ENCODE data around the gene BUD13. TPM values are rescaled to one million over a fixed set of nuclear protein-coding genes. Genes with fewer than 3 reads are reported as not detected.

BUD13 gene
- total RNA-seq, 1 donor from 2014 or later = 12.1 TPM

DNA sequence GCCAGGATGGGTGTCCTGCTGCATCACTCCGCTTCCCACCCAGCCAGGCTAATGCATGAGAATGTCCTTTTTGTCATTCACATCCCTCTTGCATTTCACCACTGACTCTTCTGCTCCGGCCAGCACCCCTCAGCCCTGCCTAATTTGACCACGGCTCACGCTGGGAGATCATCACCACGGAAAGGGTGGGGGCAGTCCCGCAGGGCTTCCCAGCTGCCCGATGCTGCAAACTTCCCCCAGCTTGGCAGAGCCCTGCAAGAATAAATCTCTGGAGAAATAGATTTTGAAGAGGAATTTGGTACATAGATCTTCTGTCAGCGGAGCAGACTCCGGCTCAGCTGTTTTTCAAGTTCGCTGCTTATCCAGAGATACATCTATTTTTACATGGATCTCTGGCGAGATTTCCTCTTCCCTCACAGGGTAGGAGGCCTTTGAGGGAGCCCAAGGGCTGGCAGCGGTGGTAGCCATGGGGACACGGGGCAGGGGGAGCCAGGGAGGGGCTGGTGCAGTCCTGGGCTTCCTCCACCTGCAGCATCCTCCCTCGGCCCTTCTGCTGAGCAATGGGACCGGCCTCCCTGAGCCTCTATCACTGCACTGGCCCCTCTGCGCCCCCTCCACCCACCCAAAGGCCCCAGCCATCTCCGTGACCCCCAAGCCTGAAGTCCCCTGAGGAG is 62.6 kb downstream of the BUD13 start:
- H3K27me3 ChIP-seq (ENCODE audit: control insufficient read depth, insufficient read depth, low read length) = peaks cover 32% of the 10 kb centered on the region
- TF ChIP-seq, protein P1, sequence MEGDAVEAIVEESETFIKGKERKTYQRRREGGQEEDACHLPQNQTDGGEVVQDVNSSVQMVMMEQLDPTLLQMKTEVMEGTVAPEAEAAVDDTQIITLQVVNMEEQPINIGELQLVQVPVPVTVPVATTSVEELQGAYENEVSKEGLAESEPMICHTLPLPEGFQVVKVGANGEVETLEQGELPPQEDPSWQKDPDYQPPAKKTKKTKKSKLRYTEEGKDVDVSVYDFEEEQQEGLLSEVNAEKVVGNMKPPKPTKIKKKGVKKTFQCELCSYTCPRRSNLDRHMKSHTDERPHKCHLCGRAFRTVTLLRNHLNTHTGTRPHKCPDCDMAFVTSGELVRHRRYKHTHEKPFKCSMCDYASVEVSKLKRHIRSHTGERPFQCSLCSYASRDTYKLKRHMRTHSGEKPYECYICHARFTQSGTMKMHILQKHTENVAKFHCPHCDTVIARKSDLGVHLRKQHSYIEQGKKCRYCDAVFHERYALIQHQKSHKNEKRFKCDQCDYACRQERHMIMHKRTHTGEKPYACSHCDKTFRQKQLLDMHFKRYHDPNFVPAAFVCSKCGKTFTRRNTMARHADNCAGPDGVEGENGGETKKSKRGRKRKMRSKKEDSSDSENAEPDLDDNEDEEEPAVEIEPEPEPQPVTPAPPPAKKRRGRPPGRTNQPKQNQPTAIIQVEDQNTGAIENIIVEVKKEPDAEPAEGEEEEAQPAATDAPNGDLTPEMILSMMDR (IDR thresholded peaks at IDR 0.05; ENCODE audit: insufficient read depth, low read length, poor library complexity, severe bottlenecking) = no peak
- DNase-seq (ENCODE audit: low read depth) = no peak
- H3K4me3 ChIP-seq (ENCODE audit: low read depth, low read length) = no peak overlapping the region
- no peaks in the 10 kb centered on the region for H3K36me3 ChIP-seq (ENCODE audit: control insufficient read depth, insufficient read depth, low read length)

DNA sequence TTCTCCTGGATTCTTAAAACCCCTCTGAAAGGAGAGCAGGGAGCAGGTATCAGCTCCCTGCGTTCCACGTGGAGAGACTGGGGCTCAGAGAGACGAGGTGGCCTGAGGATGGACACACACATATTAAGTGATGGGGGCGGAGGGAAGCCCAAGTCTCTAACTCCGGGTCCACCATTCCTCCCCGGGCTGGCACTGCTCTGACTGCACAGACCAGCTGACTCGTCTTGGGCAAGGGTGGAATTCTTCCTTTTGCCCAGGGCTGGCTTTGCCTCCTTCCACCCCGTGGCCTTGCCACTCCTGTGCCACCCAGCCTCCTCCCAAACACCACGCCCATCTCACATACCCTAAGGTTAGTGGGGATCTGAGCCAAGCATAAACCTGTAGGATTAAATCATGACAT is 65.0 kb downstream of the BUD13 start:
- DNase-seq (ENCODE audit: low read depth) = no peak
- H3K4me3 ChIP-seq (ENCODE audit: low read depth, low read length) = no peak overlapping the region
- no peaks in the 10 kb centered on the region for H3K36me3 ChIP-seq (ENCODE audit: control insufficient read depth, insufficient read depth, low read length)
- TF ChIP-seq, protein P1 (IDR thresholded peaks at IDR 0.05; ENCODE audit: insufficient read depth, low read length, poor library complexity, severe bottlenecking) = no peak
- peaks cover 32% of the 10 kb centered on the region for H3K27me3 ChIP-seq (ENCODE audit: control insufficient read depth, insufficient read depth, low read length)

DNA sequence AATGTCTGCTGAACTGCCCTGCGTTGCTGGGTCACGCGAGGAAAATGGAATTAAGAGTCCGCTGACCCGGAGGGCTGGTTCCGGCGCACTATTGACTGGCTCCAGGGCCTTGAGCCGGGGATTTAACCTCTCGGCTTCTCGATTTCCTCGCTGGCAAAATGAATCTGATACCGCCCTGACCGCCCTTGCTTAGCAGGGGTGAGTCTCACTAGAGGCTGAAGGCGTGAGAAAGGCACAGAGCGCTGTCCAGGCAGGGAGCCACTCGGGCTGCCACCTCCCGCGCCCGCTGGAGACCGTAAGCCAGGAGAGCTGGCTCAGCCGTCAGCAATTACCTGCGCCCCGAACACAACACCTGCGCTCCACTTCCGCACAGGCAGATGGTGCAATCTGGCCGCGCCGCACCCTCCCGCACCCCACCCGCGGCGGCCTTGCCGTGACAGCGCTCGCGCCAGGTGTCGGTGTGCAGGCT is 65.6 kb downstream of the BUD13 start:
- Histone ChIP-seq H3K4me3 (ENCODE audit: low read depth, low read length) (peak overlapping the region; percentile 1), H3K27me3 (ENCODE audit: control insufficient read depth, insufficient read depth, low read length) (peaks cover 32% of the 10 kb centered on the region)
- no peak for DNase-seq (ENCODE audit: low read depth)

DNA sequence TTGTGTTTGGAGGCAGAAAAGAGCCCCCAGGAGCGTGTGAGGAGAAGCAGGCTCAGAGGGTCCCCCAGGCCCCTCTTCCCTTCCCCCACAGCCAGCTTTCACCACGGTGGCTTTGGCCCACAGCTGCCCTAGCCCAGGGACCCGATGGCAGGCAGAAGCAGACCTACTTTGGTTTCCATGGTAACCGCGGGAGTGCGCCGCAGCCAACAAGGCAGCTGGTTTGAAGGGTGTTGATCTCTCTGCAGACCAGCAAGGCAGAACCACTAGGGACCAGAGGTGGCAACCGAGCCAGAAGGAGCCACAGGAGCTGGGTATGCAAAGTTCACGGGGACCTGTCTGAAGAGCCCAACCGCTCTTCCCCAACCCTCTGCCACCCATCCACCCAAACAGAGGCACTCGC is 69.4 kb downstream of the BUD13 start:
- no peak for DNase-seq (ENCODE audit: low read depth)
- Histone ChIP-seq H3K4me3 (ENCODE audit: low read depth, low read length) (no peak overlapping the region), H3K36me3 (ENCODE audit: control insufficient read depth, insufficient read depth, low read length) (no peaks in the 10 kb centered on the region), H3K27me3 (ENCODE audit: control insufficient read depth, insufficient read depth, low read length) (peaks cover 13% of the 10 kb centered on the region)
- TF ChIP-seq, protein P1 (IDR thresholded peaks at IDR 0.05; ENCODE audit: insufficient read depth, low read length, poor library complexity, severe bottlenecking) = no peak

More for the DNA sequence above, 65.6 kb downstream of the BUD13 start:
- TF ChIP-seq, protein P1 (IDR thresholded peaks at IDR 0.05; ENCODE audit: insufficient read depth, low read length, poor library complexity, severe bottlenecking) = no peak
- H3K36me3 ChIP-seq (ENCODE audit: control insufficient read depth, insufficient read depth, low read length) = no peaks in the 10 kb centered on the region

DNA sequence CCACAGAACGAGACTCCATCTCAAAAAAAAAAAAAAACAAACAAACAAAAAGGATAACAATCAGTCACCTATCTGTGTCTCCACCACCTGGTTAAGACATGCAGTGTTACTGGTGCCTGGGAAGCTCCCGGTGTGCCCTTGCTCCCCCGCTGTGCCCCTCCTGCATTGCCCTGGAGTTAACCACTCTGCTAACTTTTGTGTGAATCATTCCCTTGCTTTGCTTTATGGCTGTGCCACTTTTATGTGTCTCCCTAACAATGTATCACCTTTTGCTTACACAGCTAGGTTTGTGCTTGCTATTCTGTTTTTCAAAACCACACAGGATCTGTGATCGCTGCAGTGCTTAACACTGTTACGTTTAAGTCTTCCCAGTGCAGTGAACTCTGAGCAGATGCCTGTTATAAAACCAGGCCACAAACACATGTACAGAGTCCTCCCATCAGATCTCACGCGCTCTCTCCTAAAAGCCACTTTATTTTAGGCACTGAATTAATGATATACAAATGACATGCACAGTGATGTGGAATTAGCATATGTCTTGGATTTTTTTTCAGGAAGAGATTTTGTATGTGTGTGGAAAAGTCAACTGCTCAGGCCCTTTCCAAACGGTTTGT is 69.9 kb downstream of the BUD13 start:
- Histone ChIP-seq H3K36me3 (ENCODE audit: control insufficient read depth, insufficient read depth, low read length) (no peaks in the 10 kb centered on the region), H3K27me3 (ENCODE audit: control insufficient read depth, insufficient read depth, low read length) (peaks cover 11% of the 10 kb centered on the region), H3K4me3 (ENCODE audit: low read depth, low read length) (no peak overlapping the region)
- TF ChIP-seq, protein P1 (IDR thresholded peaks at IDR 0.05; ENCODE audit: insufficient read depth, low read length, poor library complexity, severe bottlenecking) = no peak
- peak; percentile 21 for DNase-seq (ENCODE audit: low read depth)

Data from kidney epithelial cell (primary cell).